Umbilical cord (tissue), 2 donors: ENCODE measurements around the gene IRS1. TPM values are rescaled to one million over a fixed set of nuclear protein-coding genes. Genes with fewer than 3 reads are reported as not detected.

ENCODE experiments used
- DNase-seq: peaks from one replicate; pipeline ENCODE4 v3.0.0-alpha.2; 2015; ENCODE audit warnings: low spot score
- total RNA-seq: library from RNA; depleted of rRNA; stranded (reverse); fragments of >200 nt; gene quantifications from one replicate; pipeline ENCODE4 v1.2.3, GENCODE V29; 2014; ENCODE audit warnings: low replicate concordance; ENCODE audit not compliant: insufficient read depth

Gene IRS1
- total RNA-seq, 1 donor from 2014 or later, result 15.2 TPM

- DNase-seq, result peak; percentile 55
Observed at GRCh38 chr2:226756131-226756530, 43.5 kb downstream of the IRS1 start.

GRCh38 chr2:226755631-226756030 lies 44.0 kb downstream of the IRS1 start:
- DNase-seq, result no peak

GRCh38 chr2:226754821-226755604 lies 44.6 kb downstream of the IRS1 start:
- no peak for DNase-seq

GRCh38 chr2:226752887-226753286 lies 46.7 kb downstream of the IRS1 start:
- DNase-seq, result no peak

GRCh38 chr2:226747288-226747687 lies 52.3 kb downstream of the IRS1 start:
- DNase-seq, result no peak

- no peak for DNase-seq
Observed at GRCh38 chr2:226746196-226746800, 53.3 kb downstream of the IRS1 start.

- DNase-seq, result no peak
Observed at GRCh38 chr2:226743915-226744314, 55.7 kb downstream of the IRS1 start.

- no peak for DNase-seq
Observed at GRCh38 chr2:226742347-226742746, 57.3 kb downstream of the IRS1 start.

GRCh38 chr2:226740039-226740648 lies 59.5 kb downstream of the IRS1 start:
- DNase-seq, result no peak

- no peak for DNase-seq
Observed at GRCh38 chr2:226739545-226740030, 60.0 kb downstream of the IRS1 start.

- no peak for DNase-seq
Observed at GRCh38 chr2:226738821-226739544, 60.6 kb downstream of the IRS1 start.

GRCh38 chr2:226738191-226738820 lies 61.3 kb downstream of the IRS1 start:
- DNase-seq, result no peak

- no peak for DNase-seq
Observed at GRCh38 chr2:226736382-226736781, 63.2 kb downstream of the IRS1 start.

- no peak for DNase-seq
Observed at GRCh38 chr2:226733927-226734564, 65.6 kb downstream of the IRS1 start.

GRCh38 chr2:226733189-226733858 lies 66.3 kb downstream of the IRS1 start:
- no peak for DNase-seq

- DNase-seq, result no peak
Observed at GRCh38 chr2:226732478-226733188, 67.0 kb downstream of the IRS1 start.

- DNase-seq, result peak; percentile 52
Observed at GRCh38 chr2:226730481-226730880, 69.1 kb downstream of the IRS1 start.

- no peak for DNase-seq
Observed at GRCh38 chr2:226728996-226729395, 70.6 kb downstream of the IRS1 start.

GRCh38 chr2:226727251-226727650 lies 72.4 kb downstream of the IRS1 start:
- no peak for DNase-seq

GRCh38 chr2:226726546-226726945 lies 73.1 kb downstream of the IRS1 start:
- no peak for DNase-seq
